GM12892 (cell line): Measurements from ENCODE around the gene XPO6.

Source experiments
- POLR2A ChIP-seq: IDR thresholded peaks from 2 replicates; pipeline ENCODE4 v1.6.1; 2011; ENCODE audit warnings: low read depth, low read length, control low read depth
- POLR2AphosphoS5 ChIP-seq: IDR thresholded peaks from 2 replicates; pipeline ENCODE4 v1.6.1; 2011; ENCODE audit warnings: low read depth, low read length, control low read depth
- TAF1 ChIP-seq: IDR thresholded peaks from 2 replicates; pipeline ENCODE4 v1.6.1; 2011; ENCODE audit warnings: low read depth, mild to moderate bottlenecking, control low read depth, low read length, borderline replicate concordance

DNA sequence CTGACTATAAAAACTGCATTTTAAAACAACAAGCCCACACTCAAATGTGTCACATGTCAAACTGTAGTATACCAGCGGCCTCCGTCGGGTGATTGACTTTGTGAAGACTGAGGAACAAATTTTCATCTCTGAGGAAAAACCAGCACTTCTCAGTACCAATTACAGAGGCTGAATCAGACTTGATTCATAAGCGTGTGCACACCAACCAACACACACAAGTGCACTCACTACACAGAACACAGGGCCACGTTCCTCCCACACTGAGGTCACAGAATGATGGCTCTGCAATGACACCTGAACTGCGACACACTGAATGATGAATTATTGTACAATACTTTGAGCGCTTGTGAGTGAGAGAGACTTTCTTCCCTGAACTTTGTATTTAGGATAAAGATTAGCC, 29.6 kb downstream of the XPO6 start:
- no peak for TF ChIP-seq POLR2AphosphoS5
- no peak for TF ChIP-seq POLR2A
- no peak for TF ChIP-seq TAF1
